HG02763 (cell line): ENCODE measurements around the gene DEK.
"Not testable (repeated sequence)": the region's sequence is repeated elsewhere in the genome, so short reads cannot be mapped to it uniquely, and the experiment has no call there.

Source experiments
- ATAC-seq: cut with Tn5 transposase; IDR thresholded peaks from one replicate; pipeline ENCODE4 v1.9.1; 2021; ENCODE audit warnings: mild to moderate bottlenecking, moderate library complexity; ENCODE audit not compliant: unreplicated experiment

The DEK gene

DNA sequence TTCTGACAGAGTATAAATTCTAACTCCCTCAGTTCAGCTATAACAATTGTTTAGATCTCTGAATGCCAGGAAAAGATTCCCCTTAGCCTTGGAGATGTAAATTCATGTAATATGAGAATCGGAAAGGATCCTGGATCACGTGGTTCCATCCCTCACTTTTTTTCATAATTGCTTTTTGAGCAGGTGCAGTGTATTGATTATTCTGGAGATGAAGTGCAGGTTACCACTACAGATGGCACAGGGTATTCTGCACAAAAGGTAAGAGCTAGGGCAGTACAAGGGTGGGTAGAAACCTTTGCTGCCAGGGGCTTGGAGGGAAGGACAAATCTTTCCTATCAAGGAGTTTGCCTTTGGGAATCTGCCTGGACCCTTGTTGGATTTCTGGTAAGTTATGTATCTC is 56.4 kb downstream of the DEK start:
- ATAC-seq = no peak

DNA sequence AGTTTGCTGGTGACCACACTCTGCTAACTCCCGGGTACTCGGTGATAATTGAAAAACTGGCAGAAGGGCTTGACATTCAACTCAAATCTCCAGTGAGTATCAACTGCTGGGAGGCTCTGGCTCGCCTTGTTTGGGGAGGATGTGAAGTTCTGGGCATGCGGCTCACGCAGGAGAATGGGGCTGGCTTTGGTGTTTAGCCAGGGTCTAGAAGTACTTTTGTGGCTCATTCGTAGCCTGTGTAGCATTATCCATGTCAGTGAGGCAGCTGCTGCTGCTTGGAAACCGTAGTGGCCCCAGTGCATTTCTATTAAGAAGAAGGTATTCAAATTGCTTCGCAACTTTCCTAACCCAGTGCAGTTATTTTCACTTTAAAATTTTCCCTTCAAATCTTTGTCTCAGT is 56.9 kb downstream of the DEK start:
- no peak for ATAC-seq

DNA sequence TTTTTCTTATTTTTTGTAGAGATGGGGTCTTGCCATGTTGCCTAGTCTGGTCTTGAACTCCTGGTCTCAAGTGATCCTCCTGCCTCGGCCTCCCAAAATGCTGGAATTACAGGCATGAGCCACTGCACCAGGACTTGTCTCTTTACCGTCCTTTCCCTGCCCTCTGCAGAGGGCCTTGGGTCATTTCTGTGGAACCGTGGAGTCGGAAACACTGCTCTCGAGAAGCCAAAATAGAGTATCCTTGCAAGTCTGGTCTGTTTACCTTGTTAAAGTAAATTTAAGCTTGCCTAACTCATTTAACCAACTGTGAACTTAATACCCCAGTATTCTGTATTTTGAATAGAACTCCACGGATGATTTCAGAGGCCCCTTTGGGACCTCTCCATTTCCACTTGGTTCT is 57.7 kb downstream of the DEK start:
- ATAC-seq = no peak

GRCh38 chr6:18204691-18205090 is 59.6 kb downstream of the DEK start:
- no peak for ATAC-seq

DNA sequence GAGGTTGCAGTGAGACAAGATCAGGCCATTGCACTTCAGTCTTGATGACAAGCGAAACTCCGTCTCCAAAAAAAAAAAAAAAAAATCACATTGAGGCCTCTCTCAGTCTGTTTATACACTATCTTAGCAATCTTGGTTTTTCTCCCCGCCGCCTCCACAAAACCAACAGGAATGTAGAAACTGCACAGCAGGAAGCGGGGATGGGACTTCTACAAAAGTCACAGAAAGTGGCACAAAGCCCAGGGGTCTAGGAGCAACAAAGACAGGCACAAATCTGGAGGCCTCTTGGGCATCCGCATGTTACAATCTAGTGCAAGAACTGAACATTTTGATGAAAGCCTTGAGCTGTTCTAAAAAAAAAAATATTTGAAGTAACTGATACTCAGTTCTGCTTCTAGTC is 60.5 kb downstream of the DEK start:
- ATAC-seq = no peak

GRCh38 chr6:18192026-18192425 is 72.3 kb downstream of the DEK start:
- ATAC-seq = no peak

DNA sequence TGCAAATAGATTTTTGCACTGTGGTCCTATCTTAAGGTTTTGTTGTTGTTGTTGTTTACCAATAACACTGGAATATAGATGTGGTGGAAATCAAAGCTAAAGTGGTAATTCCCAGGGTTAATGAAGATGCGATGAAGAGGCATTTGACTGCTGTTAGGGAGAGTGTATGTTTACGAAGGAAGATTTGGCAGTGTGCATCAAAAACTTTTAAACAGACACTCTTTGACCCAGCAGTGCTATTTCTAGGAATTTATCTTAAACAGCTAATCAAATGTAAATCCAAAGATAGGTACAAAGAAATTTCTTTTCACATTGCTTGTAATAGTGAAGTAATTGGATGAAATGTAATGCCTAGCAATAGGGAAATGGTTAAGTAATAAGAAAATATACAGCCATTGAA is 75.1 kb downstream of the DEK start:
- no peak for ATAC-seq

GRCh38 chr6:18187701-18188100 is 76.6 kb downstream of the DEK start:
- ATAC-seq = no peak

- no peak for ATAC-seq
Measured at GRCh38 chr6:18186540-18187250, 77.6 kb downstream of the DEK start.

- ATAC-seq = no peak
Measured at GRCh38 chr6:18186033-18186432, 78.3 kb downstream of the DEK start.

DNA sequence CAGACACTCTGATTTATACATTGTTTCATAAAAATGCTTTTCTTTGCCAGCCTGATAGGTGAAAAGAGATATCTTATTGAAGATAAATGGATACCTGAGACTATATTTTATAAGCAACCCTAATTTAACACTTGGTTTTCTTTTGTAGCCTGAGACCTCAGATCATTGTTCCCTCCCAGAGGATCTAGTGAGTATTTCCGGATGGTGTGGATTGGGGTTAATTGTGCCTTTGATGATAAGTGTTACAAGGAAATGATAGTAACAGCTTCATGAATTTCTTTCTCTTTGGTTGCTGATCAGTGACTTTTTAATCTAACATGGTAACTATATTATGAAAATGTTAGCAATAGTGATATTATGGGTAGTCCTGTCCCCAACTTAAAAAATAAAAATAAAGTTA is 78.7 kb downstream of the DEK start:
- no peak for ATAC-seq

- no peak for ATAC-seq
Measured at GRCh38 chr6:18183766-18184165, 80.6 kb downstream of the DEK start.

DNA sequence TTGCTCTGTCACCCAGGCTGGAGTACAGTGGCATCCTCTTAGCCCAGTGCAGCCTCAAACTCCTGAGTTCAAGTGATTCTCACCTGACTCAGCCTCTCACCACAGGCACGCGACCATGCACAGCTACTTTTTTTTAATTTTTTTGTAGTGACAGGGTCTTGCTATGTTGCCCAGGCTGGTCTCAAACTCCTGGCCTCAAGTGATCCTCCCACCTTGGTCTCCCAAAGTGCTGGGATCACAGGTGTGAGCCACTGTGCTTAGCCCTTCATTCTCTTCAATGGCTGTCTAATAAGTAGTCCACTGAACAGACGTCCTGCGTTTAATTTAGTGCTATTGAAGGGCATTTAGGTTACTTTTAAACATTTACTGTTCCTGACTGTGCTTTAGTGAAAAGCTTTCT is 81.8 kb downstream of the DEK start:
- ATAC-seq = no peak

- ATAC-seq = no peak
Measured at GRCh38 chr6:18179770-18180356, 84.5 kb downstream of the DEK start.

DNA sequence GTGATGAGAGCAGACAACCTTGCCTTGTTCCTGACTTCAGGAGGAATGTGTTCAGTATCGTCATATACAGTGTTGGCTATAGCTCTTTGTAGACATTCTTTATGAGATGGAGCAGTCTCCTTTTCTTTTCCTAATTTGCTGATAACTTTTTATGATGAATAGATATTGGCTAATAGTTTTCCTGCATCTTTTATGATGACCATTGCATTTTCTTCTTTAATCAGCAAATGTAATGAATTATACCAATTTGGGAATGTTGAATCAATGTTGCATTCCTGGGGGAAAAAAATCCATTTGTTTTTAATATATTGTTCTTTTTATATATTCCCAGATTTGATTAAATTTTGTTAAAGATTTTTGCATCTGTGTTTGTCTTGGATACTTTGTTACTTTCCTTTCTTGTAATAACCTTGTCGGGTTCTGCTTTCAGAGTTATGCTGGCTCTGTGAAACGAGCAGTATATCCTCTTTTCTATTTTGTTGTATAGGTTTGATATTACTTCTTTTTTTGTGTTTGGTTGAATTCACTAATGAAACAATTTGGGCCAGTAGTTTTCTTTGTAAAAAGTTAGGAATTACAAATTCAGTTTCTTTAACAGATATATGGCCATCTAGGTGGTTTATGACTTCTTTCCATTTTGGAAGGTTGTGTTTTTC is 85.2 kb downstream of the DEK start:
- no peak for ATAC-seq

GRCh38 chr6:18177286-18177965 is 86.9 kb downstream of the DEK start:
- no peak for ATAC-seq

DNA sequence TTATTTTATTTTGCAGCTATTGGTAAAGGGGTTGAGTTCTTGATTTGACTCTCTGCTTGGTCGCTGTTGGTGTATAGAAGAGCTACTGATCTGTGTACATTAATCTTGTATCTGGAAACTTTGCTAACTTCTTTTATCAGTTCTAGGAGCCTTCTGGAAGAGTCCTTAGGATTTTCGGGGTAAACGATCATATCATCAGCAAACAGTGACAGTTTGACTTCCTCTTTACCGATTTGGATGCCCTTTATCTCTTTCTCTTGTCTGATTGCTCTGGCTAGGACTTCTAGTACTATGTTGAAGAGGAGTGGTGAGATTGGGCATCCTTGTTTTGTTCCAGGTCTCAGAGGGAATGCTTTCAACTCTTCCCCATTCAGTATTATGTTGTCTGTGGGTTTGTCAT is 88.1 kb downstream of the DEK start:
- not testable (repeated sequence) for ATAC-seq
